ENCODE data around the gene RBM3.

DNA sequence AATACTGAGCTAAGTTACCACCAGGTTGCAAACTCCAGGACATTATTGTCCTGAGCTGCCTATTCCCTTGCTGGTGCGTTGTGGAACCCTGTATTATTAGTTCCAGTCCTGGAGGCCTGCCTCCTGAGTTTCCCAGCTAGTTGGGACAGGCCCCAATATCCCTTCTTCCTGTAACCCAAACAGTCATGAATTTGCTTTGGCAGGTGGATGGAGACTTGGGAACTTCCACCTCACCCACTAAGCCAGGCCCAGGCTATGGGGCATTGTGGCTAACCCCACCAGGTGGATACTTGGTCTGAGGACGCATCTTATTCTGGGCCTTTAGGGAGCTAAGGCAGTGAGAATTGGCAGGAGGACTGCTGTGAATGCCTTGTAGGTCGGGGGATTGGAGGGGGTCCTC lies 5.0 kb downstream of the RBM3 start:
- TF ChIP-seq, protein P1, sequence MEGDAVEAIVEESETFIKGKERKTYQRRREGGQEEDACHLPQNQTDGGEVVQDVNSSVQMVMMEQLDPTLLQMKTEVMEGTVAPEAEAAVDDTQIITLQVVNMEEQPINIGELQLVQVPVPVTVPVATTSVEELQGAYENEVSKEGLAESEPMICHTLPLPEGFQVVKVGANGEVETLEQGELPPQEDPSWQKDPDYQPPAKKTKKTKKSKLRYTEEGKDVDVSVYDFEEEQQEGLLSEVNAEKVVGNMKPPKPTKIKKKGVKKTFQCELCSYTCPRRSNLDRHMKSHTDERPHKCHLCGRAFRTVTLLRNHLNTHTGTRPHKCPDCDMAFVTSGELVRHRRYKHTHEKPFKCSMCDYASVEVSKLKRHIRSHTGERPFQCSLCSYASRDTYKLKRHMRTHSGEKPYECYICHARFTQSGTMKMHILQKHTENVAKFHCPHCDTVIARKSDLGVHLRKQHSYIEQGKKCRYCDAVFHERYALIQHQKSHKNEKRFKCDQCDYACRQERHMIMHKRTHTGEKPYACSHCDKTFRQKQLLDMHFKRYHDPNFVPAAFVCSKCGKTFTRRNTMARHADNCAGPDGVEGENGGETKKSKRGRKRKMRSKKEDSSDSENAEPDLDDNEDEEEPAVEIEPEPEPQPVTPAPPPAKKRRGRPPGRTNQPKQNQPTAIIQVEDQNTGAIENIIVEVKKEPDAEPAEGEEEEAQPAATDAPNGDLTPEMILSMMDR (conservative IDR thresholded peaks at IDR 0.05), result no peak
- no peak for TF ChIP-seq ZFX (IDR thresholded peaks at IDR 0.05)

All from C4-2B (cell line).